Fibroblast of skin of right quadriceps (primary cell): ENCODE data around the gene CAT.

Experiments used
- DNase-seq: peaks from one replicate; pipeline ENCODE4 v3.0.0-alpha.2; 2013

The CAT gene

DNA sequence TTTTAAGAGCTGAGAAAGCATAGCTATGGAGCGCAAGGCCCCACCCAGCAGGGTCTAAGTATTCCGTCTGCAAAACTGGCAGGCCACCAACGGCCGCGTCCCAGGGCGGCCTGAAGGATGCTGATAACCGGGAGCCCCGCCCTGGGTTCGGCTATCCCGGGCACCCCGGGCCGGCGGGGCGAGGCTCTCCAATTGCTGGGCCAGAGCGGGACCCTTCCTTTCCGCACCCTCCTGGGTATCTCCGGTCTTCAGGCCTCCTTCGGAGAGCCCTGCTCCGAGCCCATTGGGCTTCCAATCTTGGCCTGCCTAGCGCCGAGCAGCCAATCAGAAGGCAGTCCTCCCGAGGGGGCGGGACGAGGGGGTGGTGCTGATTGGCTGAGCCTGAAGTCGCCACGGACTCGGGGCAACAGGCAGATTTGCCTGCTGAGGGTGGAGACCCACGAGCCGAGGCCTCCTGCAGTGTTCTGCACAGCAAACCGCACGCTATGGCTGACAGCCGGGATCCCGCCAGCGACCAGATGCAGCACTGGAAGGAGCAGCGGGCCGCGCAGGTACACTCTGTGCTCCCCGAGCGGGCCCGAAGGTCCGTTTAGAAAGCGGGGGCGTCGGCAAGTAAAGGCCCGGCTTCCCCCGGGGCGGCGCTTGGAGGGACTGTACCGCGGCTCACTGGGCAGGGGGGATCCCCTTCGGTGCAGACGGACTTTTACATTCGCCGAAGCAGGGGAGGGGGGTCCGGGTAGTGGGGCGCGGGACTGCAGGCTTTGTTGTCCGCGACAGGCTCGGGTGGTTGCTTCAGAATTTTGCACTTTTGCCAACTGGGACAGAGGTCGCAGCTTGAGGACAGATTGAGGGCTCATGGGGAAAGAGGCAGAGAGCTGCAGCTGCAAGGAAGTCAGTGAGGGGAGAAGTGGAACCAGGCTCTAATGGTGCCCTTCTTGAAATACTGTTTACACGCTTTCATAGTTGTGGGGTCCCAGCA lies at the start of gene CAT:
TSS of gene CAT (plus strand) at position 406 of the 979 bp plus-strand sequence. CDS start at position 486, 80 bp downstream.
- DNase-seq = peak; percentile 97

DNA sequence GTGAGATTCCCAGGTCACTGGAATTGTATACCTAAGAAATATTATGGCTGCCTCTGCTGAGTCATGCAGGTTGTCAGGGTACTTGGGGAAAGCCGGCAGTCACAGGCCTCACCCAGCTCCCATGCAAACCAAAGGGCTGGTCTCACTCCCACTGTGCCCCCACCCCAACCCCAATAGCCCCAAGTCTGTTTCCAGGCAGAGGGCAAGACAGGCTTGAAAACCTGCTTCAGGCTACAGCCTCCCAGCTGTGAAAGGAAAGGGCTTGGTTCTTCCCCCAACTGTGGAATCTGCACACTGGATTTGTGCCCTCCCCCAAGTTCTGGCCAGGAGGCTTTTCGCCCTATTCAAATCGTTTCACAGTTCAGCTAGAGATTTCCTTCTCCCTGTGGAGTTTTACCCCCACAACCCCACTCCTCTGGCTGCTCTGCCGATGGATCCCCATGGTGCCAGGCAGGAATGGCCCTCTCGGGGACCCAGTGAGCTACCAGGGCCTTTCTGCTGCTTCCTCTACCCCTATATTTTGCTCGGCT lies 43.9 kb upstream of the CAT start:
- no peak for DNase-seq

DNA sequence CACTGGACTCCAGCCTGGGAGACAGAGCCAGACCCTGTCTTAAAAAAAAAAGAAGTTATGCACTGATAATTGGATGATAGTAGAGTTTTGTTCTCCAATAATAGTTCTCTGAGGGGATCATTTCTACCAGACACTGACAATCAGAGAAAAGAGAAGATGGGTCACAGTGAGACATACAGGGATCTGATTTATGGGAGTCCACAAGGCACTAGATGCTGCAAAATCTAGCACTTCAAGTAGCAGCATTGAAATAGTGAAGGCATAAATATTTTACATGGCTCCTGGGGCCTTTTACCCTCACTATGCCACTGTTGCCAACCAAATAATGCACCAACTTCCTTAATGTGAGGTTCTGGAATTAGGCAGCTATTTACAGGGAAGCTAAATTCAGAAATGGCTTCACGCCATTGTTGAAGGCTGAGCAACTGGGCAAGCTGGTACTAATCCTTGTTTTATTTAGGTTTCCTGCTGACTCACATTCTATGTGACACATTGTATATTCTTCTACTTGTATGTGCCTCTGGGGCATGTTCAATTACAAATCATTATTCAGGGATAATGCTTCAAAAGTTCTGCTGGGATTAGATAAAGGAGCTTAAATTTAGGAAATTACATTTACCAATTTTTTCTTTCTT lies 42.7 kb upstream of the CAT start:
- peak; percentile 56 for DNase-seq

DNA sequence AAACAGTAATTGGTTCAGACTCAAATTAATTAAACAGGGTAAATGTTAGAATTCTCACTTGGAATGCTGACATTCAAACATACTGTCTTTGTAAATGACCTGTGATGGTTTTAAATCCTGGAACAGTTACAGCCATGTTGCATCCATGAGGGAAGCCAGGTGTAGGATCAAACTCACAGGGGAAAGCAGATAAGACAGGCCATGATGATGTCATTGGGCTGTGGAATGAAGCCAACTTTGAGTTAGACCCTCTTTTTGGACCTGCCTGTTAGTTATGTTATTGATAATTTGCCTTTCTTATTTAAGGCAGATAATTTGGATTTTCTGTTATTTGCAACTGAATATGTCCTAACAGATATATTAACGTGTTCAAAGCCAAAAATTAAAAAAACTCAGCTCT lies 41.6 kb upstream of the CAT start:
- no peak for DNase-seq

- no peak for DNase-seq
Observed at GRCh38 chr11:34397811-34398210, 40.9 kb upstream of the CAT start.

- DNase-seq = no peak
Observed at GRCh38 chr11:34403431-34403830, 35.3 kb upstream of the CAT start.

- no peak for DNase-seq
Observed at GRCh38 chr11:34404280-34404679, 34.5 kb upstream of the CAT start.

DNA sequence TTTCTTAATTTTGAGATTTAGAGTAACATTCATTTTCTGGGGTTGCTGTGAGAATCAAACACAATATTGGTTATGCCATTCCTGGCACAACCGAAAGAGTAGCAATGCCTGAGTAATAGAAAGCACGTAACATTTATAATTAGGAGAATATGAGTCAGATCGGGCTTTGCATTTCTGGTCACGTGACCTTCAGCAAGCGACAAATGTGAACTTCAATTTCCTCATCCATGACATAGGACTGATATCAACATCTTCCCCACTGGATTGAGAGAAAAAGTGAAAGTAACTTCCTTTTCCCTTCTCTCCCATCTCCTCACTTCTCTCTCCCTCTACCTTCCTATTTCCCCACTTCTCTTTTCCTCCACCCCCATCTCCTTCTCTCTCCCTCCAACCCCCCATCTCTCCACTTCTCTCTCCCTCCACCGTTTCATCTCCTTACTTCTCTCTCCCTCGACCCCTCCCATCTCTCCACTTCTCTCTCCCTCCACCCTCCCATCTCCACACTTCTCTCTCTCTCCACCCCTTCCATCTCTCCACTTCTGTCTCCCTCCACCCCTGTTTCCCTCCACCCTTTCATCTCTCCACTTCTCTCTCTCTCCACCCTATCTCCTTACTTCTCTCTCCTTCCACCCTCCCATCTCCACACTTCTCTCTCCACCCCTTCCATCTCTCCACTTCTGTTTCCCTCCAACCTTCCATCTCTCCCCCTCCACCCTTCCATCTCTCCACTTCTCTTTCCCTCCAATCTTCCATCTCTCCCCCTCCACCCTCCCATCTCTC lies 33.5 kb upstream of the CAT start:
- DNase-seq = peak; percentile 57

DNA sequence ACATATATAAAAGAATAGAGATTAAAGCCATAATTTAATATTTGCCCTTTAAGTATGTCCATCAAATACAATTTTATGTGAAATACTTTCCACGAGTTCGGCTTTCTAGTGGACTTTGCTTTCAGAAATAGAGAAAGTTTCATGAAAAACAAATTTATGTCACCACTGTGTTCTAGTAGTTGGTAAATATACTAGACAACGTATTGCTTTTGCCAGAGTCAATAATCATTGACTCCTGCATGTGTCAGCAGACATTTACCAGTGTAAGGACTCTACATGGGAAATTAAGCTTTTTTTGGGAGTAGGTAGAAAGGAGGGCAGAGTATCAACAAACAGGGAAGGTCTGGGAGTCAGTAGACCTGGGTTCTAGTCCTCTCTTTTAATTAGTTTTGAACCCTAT lies 32.3 kb upstream of the CAT start:
- DNase-seq = no peak

DNA sequence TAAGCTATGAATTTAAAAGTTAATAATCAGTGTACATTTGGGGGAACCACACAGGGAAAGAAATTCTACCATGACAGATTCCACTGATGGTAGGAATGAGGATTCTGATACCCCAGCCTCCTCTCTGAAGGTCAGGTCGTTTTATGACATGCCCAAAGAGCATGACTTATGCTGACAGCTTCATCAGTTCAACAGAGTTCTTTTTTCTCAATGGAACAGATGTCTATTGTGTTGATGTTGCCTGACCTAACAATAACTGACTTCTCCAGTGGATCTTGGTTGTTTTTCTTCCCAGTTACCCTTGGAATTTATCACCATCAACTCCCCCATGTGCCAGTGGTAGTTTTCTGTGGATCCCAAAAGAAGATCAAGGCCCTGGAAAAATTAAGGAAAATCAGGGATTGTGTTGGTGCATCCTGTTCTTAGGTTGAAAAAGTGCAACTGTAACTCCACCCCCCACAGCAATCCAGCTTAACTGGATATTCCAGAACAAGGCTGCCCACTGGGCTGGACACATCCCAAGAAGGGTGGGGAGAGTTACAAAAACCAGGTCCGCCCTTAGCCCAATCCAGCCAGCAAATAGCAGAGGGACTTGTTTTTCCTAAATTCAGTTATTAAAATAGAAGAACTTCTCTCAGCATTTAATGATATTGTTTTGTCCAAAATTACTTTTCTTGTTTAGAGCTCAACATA lies 31.5 kb upstream of the CAT start:
- DNase-seq = no peak

- no peak for DNase-seq
Observed at GRCh38 chr11:34408580-34409172, 30.1 kb upstream of the CAT start.

DNA sequence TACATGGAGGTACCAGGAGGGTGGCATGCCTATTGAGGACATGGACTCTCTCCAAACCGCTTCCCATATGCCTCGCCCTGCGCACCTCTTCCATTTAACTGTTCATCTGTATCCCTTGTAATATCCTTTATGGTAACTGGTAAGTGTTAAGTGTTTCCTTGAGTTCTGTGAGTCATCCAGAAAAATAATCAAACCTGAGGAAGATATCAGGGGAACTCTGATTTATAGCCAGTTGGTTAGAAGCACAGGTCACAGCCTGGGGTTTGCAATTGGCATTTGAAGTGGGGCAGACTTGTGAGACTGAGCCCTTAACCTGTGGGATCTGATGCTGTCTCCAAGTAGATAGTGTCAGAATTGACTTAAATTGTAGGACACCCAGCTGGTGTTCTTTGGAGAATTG lies 27.6 kb upstream of the CAT start:
- no peak for DNase-seq

DNA sequence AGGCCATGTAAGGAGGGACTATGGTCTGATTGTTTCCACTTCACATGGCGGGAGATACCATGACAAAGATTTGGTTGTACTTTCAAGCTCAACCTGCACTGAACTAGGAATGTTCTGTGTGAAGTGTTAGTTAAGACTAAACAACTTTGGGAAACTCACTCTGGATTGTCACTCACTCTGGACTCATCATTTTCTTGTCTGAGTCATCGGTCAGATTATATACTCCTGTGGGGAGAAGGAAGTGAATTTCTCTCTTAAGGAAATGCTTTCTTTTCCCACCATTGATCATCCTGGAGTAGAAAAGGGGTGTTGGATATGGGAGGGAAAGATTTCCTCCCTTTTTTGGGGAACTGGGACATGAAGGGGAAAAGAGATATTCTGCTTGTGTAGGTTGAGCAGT lies 26.9 kb upstream of the CAT start:
- DNase-seq = no peak

GRCh38 chr11:34413263-34413662 lies 25.5 kb upstream of the CAT start:
- DNase-seq = no peak

- DNase-seq = no peak
Observed at GRCh38 chr11:34415538-34415937, 23.2 kb upstream of the CAT start.

- DNase-seq = no peak
Observed at GRCh38 chr11:34416088-34416487, 22.6 kb upstream of the CAT start.

- no peak for DNase-seq
Observed at GRCh38 chr11:34416766-34417165, 22.0 kb upstream of the CAT start.

- DNase-seq = no peak
Observed at GRCh38 chr11:34417202-34417601, 21.5 kb upstream of the CAT start.

DNA sequence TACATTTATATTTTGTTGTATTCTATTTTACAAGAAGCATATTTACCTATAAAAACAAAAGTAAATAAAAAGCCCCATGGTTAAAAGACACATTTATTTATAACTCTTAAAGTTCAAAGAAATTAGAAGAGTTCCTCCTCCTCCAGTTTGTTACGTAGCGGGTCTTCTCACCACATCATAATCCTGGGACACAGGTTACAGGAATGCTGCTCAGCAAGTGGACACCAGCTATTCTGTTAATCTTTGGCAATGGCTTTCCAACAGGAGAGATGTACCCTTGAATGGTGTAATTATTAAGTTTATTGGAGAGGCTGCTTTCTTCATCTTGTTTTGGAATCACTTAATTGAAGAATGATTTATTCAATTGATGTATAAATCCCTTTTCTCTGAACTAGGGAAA lies 19.6 kb upstream of the CAT start:
- DNase-seq = no peak

DNA sequence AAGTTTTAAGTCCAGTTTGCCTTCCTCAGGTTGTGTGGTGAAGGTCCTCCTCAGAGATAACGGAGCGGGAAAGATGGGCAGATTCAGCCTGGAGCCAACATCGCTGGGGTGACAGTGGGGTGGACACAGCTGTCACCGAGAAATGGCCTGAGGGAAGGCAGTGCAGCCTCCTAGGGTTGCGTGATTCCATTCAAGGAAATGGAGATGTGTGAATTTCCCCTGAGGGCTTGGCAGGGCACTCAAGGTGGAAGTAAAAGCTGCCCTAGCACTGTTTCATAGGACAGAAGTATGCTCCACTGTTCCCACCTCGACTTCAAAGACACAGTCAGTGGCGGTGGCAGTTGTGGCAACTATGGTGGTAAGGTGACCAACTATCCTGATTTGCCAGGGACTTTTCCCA lies 15.4 kb upstream of the CAT start:
- DNase-seq = no peak

DNA sequence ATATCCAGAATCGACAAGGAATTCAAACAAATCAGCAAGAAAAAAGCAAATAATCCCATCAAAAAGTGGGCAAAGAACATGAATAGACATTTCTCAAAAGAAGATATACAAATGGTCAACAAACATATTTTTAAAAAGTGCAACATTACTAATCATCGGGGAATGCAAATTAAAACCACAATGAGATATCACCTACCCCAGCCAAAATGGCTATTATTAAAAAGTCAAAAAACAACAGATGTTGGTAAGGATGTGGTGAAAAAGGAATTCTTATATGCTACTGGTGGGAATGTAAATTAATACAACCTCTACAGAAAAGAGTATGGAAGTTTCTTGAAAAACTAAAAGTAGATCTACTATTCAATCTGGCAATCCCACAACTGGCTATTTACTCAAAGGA lies 13.9 kb upstream of the CAT start:
- DNase-seq = peak; percentile 58

GRCh38 chr11:34425360-34425759 lies 13.4 kb upstream of the CAT start:
- DNase-seq = no peak
